ENCODE results near the gene LCN9.

LCN9 gene

GRCh38 chr9:135617991-135618411 is 45.1 kb upstream of the LCN9 start:
- POLR2A ChIA-PET, result no interaction called here
- 88% methylated on average over 12 of the region's 13 CpGs for whole genome bisulfite sequencing (ENCODE audit: insufficient coverage)

GRCh38 chr9:135618866-135619598 is 44.1 kb upstream of the LCN9 start:
- H3K36me3 ChIP-seq (ENCODE audit: control insufficient read depth in 4 of 4, insufficient read depth in 4 of 4, low read length in 3 of 4), result no peaks in the 10 kb centered on the region
- ChIA-PET CTCF (no interaction called here), POLR2A (no interaction called here)
- H3K27ac ChIP-seq (ENCODE audit: insufficient read depth in 1 of 2, low read depth in 1 of 2, low read length in 2 of 2, poor library complexity in 1 of 2, severe bottlenecking in 2 of 2), result no peak overlapping the region
- H3K4me1 ChIP-seq (ENCODE audit: control extremely low read depth in 1 of 4, control insufficient read depth in 4 of 4, insufficient read depth in 4 of 4, low read length in 3 of 4), result no peaks in the 10 kb centered on the region
- DNase-seq, result no peak
- peaks cover 0 to 14% (median 0%) of the 10 kb centered on the region in 5 experiments for H3K27me3 ChIP-seq (replicated peaks in 2 of 5; ENCODE audit: control insufficient read depth in 4 of 5, insufficient read depth in 5 of 5, low read length in 4 of 5)
- H3K4me3 ChIP-seq (ENCODE audit: control insufficient read depth in 1 of 7, extremely low read depth in 1 of 7, insufficient read depth in 4 of 7, low read depth in 2 of 7, low read length in 6 of 7), result no peak overlapping the region
- H3K9me3 ChIP-seq (ENCODE audit: control extremely low read depth in 1 of 5, control insufficient read depth in 4 of 5, insufficient read depth in 2 of 5, low read depth in 1 of 5, low read length in 4 of 5), result no peaks in the 10 kb centered on the region
- 91% methylated on average over 7 of the region's 8 CpGs for WGBS (ENCODE audit: insufficient coverage)

More at GRCh38 chr9:135617991-135618411, 45.1 kb upstream of the LCN9 start:
- Histone ChIP-seq H3K4me1 (ENCODE audit: control extremely low read depth in 1 of 4, control insufficient read depth in 4 of 4, insufficient read depth in 4 of 4, low read length in 3 of 4) (no peaks in the 10 kb centered on the region), H3K9me3 (ENCODE audit: control extremely low read depth in 1 of 5, control insufficient read depth in 4 of 5, insufficient read depth in 2 of 5, low read depth in 1 of 5, low read length in 4 of 5) (no peaks in the 10 kb centered on the region), H3K4me3 (ENCODE audit: control insufficient read depth in 1 of 7, extremely low read depth in 1 of 7, insufficient read depth in 4 of 7, low read depth in 2 of 7, low read length in 6 of 7) (no peak overlapping the region), H3K27ac (ENCODE audit: insufficient read depth in 1 of 2, low read depth in 1 of 2, low read length in 2 of 2, poor library complexity in 1 of 2, severe bottlenecking in 2 of 2) (no peak overlapping the region), H3K36me3 (ENCODE audit: control insufficient read depth in 4 of 4, insufficient read depth in 4 of 4, low read length in 3 of 4) (no peaks in the 10 kb centered on the region), H3K27me3 (replicated peaks in 2 of 5; ENCODE audit: control insufficient read depth in 4 of 5, insufficient read depth in 5 of 5, low read length in 4 of 5) (peaks cover 0 to 14% (median 0%) of the 10 kb centered on the region in 5 experiments)
- CTCF ChIA-PET, result no interaction called here
- DNase-seq, result no peak

- ChIA-PET CTCF (no interaction called here), POLR2A (no interaction called here)
- DNase-seq, result no peak
- Histone ChIP-seq H3K4me1 (ENCODE audit: control extremely low read depth in 1 of 4, control insufficient read depth in 4 of 4, insufficient read depth in 4 of 4, low read length in 3 of 4) (no peaks in the 10 kb centered on the region), H3K27ac (ENCODE audit: insufficient read depth in 1 of 2, low read depth in 1 of 2, low read length in 2 of 2, poor library complexity in 1 of 2, severe bottlenecking in 2 of 2) (no peak overlapping the region), H3K4me3 (ENCODE audit: control insufficient read depth in 1 of 7, extremely low read depth in 1 of 7, insufficient read depth in 4 of 7, low read depth in 2 of 7, low read length in 6 of 7) (no peak overlapping the region), H3K36me3 (ENCODE audit: control insufficient read depth in 4 of 4, insufficient read depth in 4 of 4, low read length in 3 of 4) (no peaks in the 10 kb centered on the region), H3K27me3 (replicated peaks in 2 of 5; ENCODE audit: control insufficient read depth in 4 of 5, insufficient read depth in 5 of 5, low read length in 4 of 5) (peaks cover 0 to 14% (median 0%) of the 10 kb centered on the region in 5 experiments), H3K9me3 (ENCODE audit: control extremely low read depth in 1 of 5, control insufficient read depth in 4 of 5, insufficient read depth in 2 of 5, low read depth in 1 of 5, low read length in 4 of 5) (no peaks in the 10 kb centered on the region)
- WGBS (ENCODE audit: insufficient coverage), result 93% methylated on average over 7 of the region's 10 CpGs
These were observed 43.6 kb upstream of the LCN9 start for GRCh38 chr9:135619599-135619886.

- H3K9me3 ChIP-seq (ENCODE audit: control extremely low read depth in 1 of 5, control insufficient read depth in 4 of 5, insufficient read depth in 2 of 5, low read depth in 1 of 5, low read length in 4 of 5), result no peaks in the 10 kb centered on the region
- H3K4me1 ChIP-seq (ENCODE audit: control extremely low read depth in 1 of 4, control insufficient read depth in 4 of 4, insufficient read depth in 4 of 4, low read length in 3 of 4), result no peaks in the 10 kb centered on the region
- ChIA-PET POLR2A (no interaction called here), CTCF (no interaction called here)
- DNase-seq, result no peak
- peaks cover 0 to 14% (median 0%) of the 10 kb centered on the region in 5 experiments for H3K27me3 ChIP-seq (replicated peaks in 2 of 5; ENCODE audit: control insufficient read depth in 4 of 5, insufficient read depth in 5 of 5, low read length in 4 of 5)
- no peak overlapping the region for H3K27ac ChIP-seq (ENCODE audit: insufficient read depth in 1 of 2, low read depth in 1 of 2, low read length in 2 of 2, poor library complexity in 1 of 2, severe bottlenecking in 2 of 2)
- H3K4me3 ChIP-seq (ENCODE audit: control insufficient read depth in 1 of 7, extremely low read depth in 1 of 7, insufficient read depth in 4 of 7, low read depth in 2 of 7, low read length in 6 of 7), result no peak overlapping the region
- no peaks in the 10 kb centered on the region for H3K36me3 ChIP-seq (ENCODE audit: control insufficient read depth in 4 of 4, insufficient read depth in 4 of 4, low read length in 3 of 4)
- WGBS (ENCODE audit: insufficient coverage), result 87% methylated on average over 5 of the region's 7 CpGs
These were observed 42.6 kb upstream of the LCN9 start for GRCh38 chr9:135620558-135620957.

- no peaks in the 10 kb centered on the region for H3K4me1 ChIP-seq (ENCODE audit: control extremely low read depth in 1 of 4, control insufficient read depth in 4 of 4, insufficient read depth in 4 of 4, low read length in 3 of 4)
- CTCF ChIA-PET, result no interaction called here
- POLR2A ChIA-PET, result no interaction called here
These were observed 40.6 kb upstream of the LCN9 start for GRCh38 chr9:135622415-135623020.

GRCh38 chr9:135624282-135624681 is 38.8 kb upstream of the LCN9 start:
- POLR2A ChIA-PET, result no interaction called here
- Histone ChIP-seq H3K4me3 (ENCODE audit: control insufficient read depth in 1 of 7, extremely low read depth in 1 of 7, insufficient read depth in 4 of 7, low read depth in 2 of 7, low read length in 6 of 7) (no peak overlapping the region), H3K9me3 (ENCODE audit: control extremely low read depth in 1 of 5, control insufficient read depth in 4 of 5, insufficient read depth in 2 of 5, low read depth in 1 of 5, low read length in 4 of 5) (peaks cover 0 to 18% (median 1%) of the 10 kb centered on the region in 5 experiments), H3K27ac (ENCODE audit: insufficient read depth in 1 of 2, low read depth in 1 of 2, low read length in 2 of 2, poor library complexity in 1 of 2, severe bottlenecking in 2 of 2) (no peak overlapping the region), H3K27me3 (replicated peaks in 2 of 5; ENCODE audit: control insufficient read depth in 4 of 5, insufficient read depth in 5 of 5, low read length in 4 of 5) (peaks cover 0 to 14% (median 2%) of the 10 kb centered on the region in 5 experiments), H3K4me1 (ENCODE audit: control extremely low read depth in 1 of 4, control insufficient read depth in 4 of 4, insufficient read depth in 4 of 4, low read length in 3 of 4) (no peaks in the 10 kb centered on the region), H3K36me3 (ENCODE audit: control insufficient read depth in 4 of 4, insufficient read depth in 4 of 4, low read length in 3 of 4) (no peaks in the 10 kb centered on the region)
- CTCF ChIA-PET, result no interaction called here
- no peak for DNase-seq
- 94% methylated on average over 12 of the region's 14 CpGs for WGBS (ENCODE audit: insufficient coverage)

More at GRCh38 chr9:135622415-135623020, 40.6 kb upstream of the LCN9 start:
- no peak overlapping the region for H3K27ac ChIP-seq (ENCODE audit: insufficient read depth in 1 of 2, low read depth in 1 of 2, low read length in 2 of 2, poor library complexity in 1 of 2, severe bottlenecking in 2 of 2)
- H3K36me3 ChIP-seq (ENCODE audit: control insufficient read depth in 4 of 4, insufficient read depth in 4 of 4, low read length in 3 of 4), result no peaks in the 10 kb centered on the region
- H3K27me3 ChIP-seq (replicated peaks in 2 of 5; ENCODE audit: control insufficient read depth in 4 of 5, insufficient read depth in 5 of 5, low read length in 4 of 5), result peaks cover 0 to 14% (median 2%) of the 10 kb centered on the region in 5 experiments
- 81% methylated on average over 11 of the region's 11 CpGs for WGBS (ENCODE audit: insufficient coverage)
- H3K9me3 ChIP-seq (ENCODE audit: control extremely low read depth in 1 of 5, control insufficient read depth in 4 of 5, insufficient read depth in 2 of 5, low read depth in 1 of 5, low read length in 4 of 5), result peaks cover 0 to 8% (median 0%) of the 10 kb centered on the region in 5 experiments
- no peak for DNase-seq
- no peak overlapping the region for H3K4me3 ChIP-seq (ENCODE audit: control insufficient read depth in 1 of 7, extremely low read depth in 1 of 7, insufficient read depth in 4 of 7, low read depth in 2 of 7, low read length in 6 of 7)

- H3K36me3 ChIP-seq (ENCODE audit: control insufficient read depth in 4 of 4, insufficient read depth in 4 of 4, low read length in 3 of 4), result no peaks in the 10 kb centered on the region
- no peak overlapping the region for H3K4me3 ChIP-seq (ENCODE audit: control insufficient read depth in 1 of 7, extremely low read depth in 1 of 7, insufficient read depth in 4 of 7, low read depth in 2 of 7, low read length in 6 of 7)
- ChIA-PET POLR2A (no interaction called here), CTCF (no interaction called here)
- 94% methylated on average over 5 of the region's 10 CpGs for whole genome bisulfite sequencing (ENCODE audit: insufficient coverage)
- H3K27ac ChIP-seq (ENCODE audit: insufficient read depth in 1 of 2, low read depth in 1 of 2, low read length in 2 of 2, poor library complexity in 1 of 2, severe bottlenecking in 2 of 2), result no peak overlapping the region
- H3K4me1 ChIP-seq (ENCODE audit: control extremely low read depth in 1 of 4, control insufficient read depth in 4 of 4, insufficient read depth in 4 of 4, low read length in 3 of 4), result no peaks in the 10 kb centered on the region
- H3K9me3 ChIP-seq (ENCODE audit: control extremely low read depth in 1 of 5, control insufficient read depth in 4 of 5, insufficient read depth in 2 of 5, low read depth in 1 of 5, low read length in 4 of 5), result peaks cover 0 to 12% (median 0%) of the 10 kb centered on the region in 5 experiments
- no peak for DNase-seq
- peaks cover 0 to 16% (median 2%) of the 10 kb centered on the region in 5 experiments for H3K27me3 ChIP-seq (replicated peaks in 2 of 5; ENCODE audit: control insufficient read depth in 4 of 5, insufficient read depth in 5 of 5, low read length in 4 of 5)
These were observed 30.3 kb upstream of the LCN9 start for GRCh38 chr9:135632841-135633240.

All from common myeloid progenitor, CD34-positive (primary cell).